Keratinocyte (primary cell): ENCODE results near the gene RWDD1. TPM values are rescaled to one million over a fixed set of nuclear protein-coding genes. Genes with fewer than 3 reads are reported as not detected.

Source experiments
- DNase-seq: peaks from one replicate; pipeline ENCODE4 v3.0.0-alpha.2; 2011; ENCODE audit warnings: low read depth, missing footprints, low spot score
- FAIRE-seq: peaks from 2 replicates; lab custom pipeline; 2011; peaks lifted over from hg19 to GRCh38; lab: Jason Lieb, UNC
- H2AFZ ChIP-seq: 2 replicates; pipeline ENCODE4 v1.6.0; 2012; ENCODE audit warnings: low read length, control low read depth, inconsistent platforms; ENCODE audit not compliant: control insufficient read depth
- H3K27ac ChIP-seq: 2 replicates; pipeline ENCODE4 v1.5.1; 2011; ENCODE audit warnings: low read length; ENCODE audit not compliant: control insufficient read depth, insufficient read depth
- H3K27me3 ChIP-seq: 3 replicates; pipeline ENCODE4 v1.6.0; 2011; ENCODE audit warnings: low read length; ENCODE audit not compliant: control insufficient read depth, insufficient read depth; ENCODE audit errors: extremely low read depth
- H3K36me3 ChIP-seq, 2 experiments: 2 replicates in 1 of 2; 3 replicates in 1 of 2; pipeline ENCODE4 v1.5.1; 2011; ENCODE audit warnings: low read length in 2 of 2, mild to moderate bottlenecking in 1 of 2; ENCODE audit not compliant: control insufficient read depth in 2 of 2, insufficient read depth in 2 of 2; ENCODE audit errors: extremely low read depth in 1 of 2
- H3K4me1 ChIP-seq: 3 replicates; pipeline ENCODE4 v1.5.1; 2011; ENCODE audit warnings: low read length; ENCODE audit not compliant: control insufficient read depth, insufficient read depth; ENCODE audit errors: extremely low read depth
- H3K4me2 ChIP-seq: 3 replicates; pipeline ENCODE4 v1.6.0; 2011; ENCODE audit warnings: low read depth, low read length; ENCODE audit not compliant: control insufficient read depth, insufficient read depth; ENCODE audit errors: extremely low read depth
- H3K4me3 ChIP-seq, 3 experiments: fragments of 200-600 bp in 1 of 3; sonication (generic) in 1 of 3; 2 replicates in 2 of 3; 3 replicates in 1 of 3; pipeline ENCODE4 v1.5.1; 2011 to 2016; ENCODE audit warnings: low read length in 3 of 3, mild to moderate bottlenecking in 3 of 3, control low read depth in 2 of 3, inconsistent platforms in 1 of 3, low read depth in 1 of 3, mixed read lengths in 1 of 3, mixed run types in 1 of 3, moderate library complexity in 1 of 3; ENCODE audit not compliant: control insufficient read depth in 2 of 3, insufficient read depth in 2 of 3; ENCODE audit errors: extremely low read depth in 1 of 3
- H3K79me2 ChIP-seq: 2 replicates; pipeline ENCODE4 v1.6.0; 2012; ENCODE audit warnings: low read length; ENCODE audit not compliant: control insufficient read depth, insufficient read depth
- H3K9ac ChIP-seq: 3 replicates; pipeline ENCODE4 v1.6.0; 2011; ENCODE audit warnings: low read length; ENCODE audit not compliant: control insufficient read depth, insufficient read depth; ENCODE audit errors: extremely low read depth
- H3K9me1 ChIP-seq: 3 replicates; pipeline ENCODE4 v1.6.0; 2011; ENCODE audit warnings: low read length; ENCODE audit not compliant: control insufficient read depth, insufficient read depth; ENCODE audit errors: extremely low read depth
- H3K9me3 ChIP-seq: 2 replicates; pipeline ENCODE4 v1.5.1; 2012; ENCODE audit warnings: low read depth, low read length; ENCODE audit not compliant: control insufficient read depth
- H4K20me1 ChIP-seq: 3 replicates; pipeline ENCODE4 v1.6.0; 2011; ENCODE audit warnings: low read length; ENCODE audit not compliant: control insufficient read depth, insufficient read depth; ENCODE audit errors: extremely low read depth
- CTCF ChIP-seq, 3 experiments: IDR thresholded peaks in 1 of 3; conservative IDR thresholded peaks in 1 of 3; optimal IDR thresholded peaks in 1 of 3; 2 replicates in 2 of 3; 3 replicates in 1 of 3; pipeline versions ENCODE3 to v1.5.1; 2011; ENCODE audit warnings: low read length in 3 of 3, mild to moderate bottlenecking in 3 of 3, moderate library complexity in 2 of 3, control low read depth in 1 of 3, inconsistent platforms in 1 of 3; ENCODE audit not compliant: insufficient read depth in 2 of 3; ENCODE audit errors: extremely low read depth in 1 of 3
- EZH2 ChIP-seq: IDR thresholded peaks from one replicate; pipeline ENCODE4 v1.6.1; 2012; ENCODE audit warnings: inconsistent platforms, mild to moderate bottlenecking, low read length, moderate library complexity
- dilution Hi-C: fragments of 300-500 bp; cut with MboI; formaldehyde crosslinking; loops from one replicate; pipeline ENCODE4 v1.7.0; 2020; ENCODE audit warnings: low sequenced_read_pairs; ENCODE audit not compliant: extremely low pct_ligation_motif_present
- polyA plus RNA-seq, 5 experiments: library from polyadenylated mRNA; depleted of rRNA in 3 of 5; stranded (reverse) in 3 of 5; stranded (forward) in 1 of 5; unstranded in 1 of 5; fragments of >200 nt; gene quantifications; 1 replicate in 1 of 5; 2 replicates in 3 of 5; 3 replicates in 1 of 5; pipeline versions ENCODE4 v1.2.1 to v1.2.3, GENCODE V29; 2011 to 2012; ENCODE audit warnings: missing spikeins in 2 of 5, low read depth in 1 of 5, low replicate concordance in 1 of 5

RWDD1 gene
- polyA plus RNA-seq, 1 donor (not counting 4 experiments of a cell fraction or from before 2014, with no cell fraction given): 61.7 TPM

GRCh38 chr6:116572162-116572561 lies 858 bp downstream of the RWDD1 start:
- Histone ChIP-seq H3K36me3 (peaks cover 4 to 6% of the 10 kb centered on the region in 2 experiments), H3K27ac (peak overlapping the region; percentile 90), H3K4me1 (peaks cover 16% of the 10 kb centered on the region), H3K9ac (peak overlapping the region; percentile 97), H3K79me2 (peaks cover 64% of the 10 kb centered on the region), H2AFZ (peak overlapping the region; percentile 89), H4K20me1 (peaks cover 3% of the 10 kb centered on the region), H3K27me3 (no peaks in the 10 kb centered on the region), H3K9me1 (no peaks in the 10 kb centered on the region), H3K4me3 (peak overlapping the region; percentile 86 to 100 (median 98)), H3K4me2 (peak overlapping the region; percentile 97), H3K9me3 (no peaks in the 10 kb centered on the region)
- TF ChIP-seq EZH2 (no peak), CTCF (optimal IDR thresholded peaks at IDR 0.05 in 1 of 3, IDR thresholded peaks at IDR 0.05 in 1 of 3, conservative IDR thresholded peaks at IDR 0.05 in 1 of 3; ENCODE audit: extremely low read depth in 1 of 3, insufficient read depth in 2 of 3, low read length in 3 of 3) (no peak)
- FAIRE-seq (no peak), DNase-seq (no peak)
- dilution Hi-C loops: no loop called here

DNA sequence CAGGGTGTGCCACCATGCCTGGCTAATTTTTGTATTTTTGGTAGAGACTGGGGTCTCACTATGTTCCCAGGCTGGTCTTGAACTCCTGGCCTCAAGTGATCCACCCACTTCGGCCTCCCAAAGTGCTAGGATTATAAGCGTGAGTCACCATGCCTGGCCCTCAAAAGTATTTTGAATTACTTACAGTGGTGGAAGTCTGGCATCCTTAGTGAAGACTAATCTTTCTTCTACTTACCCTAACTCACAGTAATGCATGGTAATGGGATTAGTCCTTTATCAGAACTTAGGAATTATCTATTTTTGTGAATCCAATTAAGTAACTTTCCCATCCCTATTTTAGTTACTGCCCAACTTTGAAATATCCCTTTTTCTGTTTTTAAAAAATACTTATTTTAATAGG lies 3.9 kb downstream of the RWDD1 start:
- no peak for FAIRE-seq
- dilution Hi-C loops: no loop called here
- no peak overlapping the region for H3K27ac ChIP-seq

More for the DNA sequence above, 3.9 kb downstream of the RWDD1 start:
- H3K9ac ChIP-seq: no peak overlapping the region
- H3K79me2 ChIP-seq: peaks cover 85% of the 10 kb centered on the region
- no peak for DNase-seq
- peaks cover 3% of the 10 kb centered on the region for H3K4me1 ChIP-seq
- H3K9me3 ChIP-seq: no peaks in the 10 kb centered on the region
- H3K27me3 ChIP-seq: no peaks in the 10 kb centered on the region
- no peak overlapping the region for H3K4me2 ChIP-seq
- peaks cover 4 to 6% of the 10 kb centered on the region in 2 experiments for H3K36me3 ChIP-seq
- peaks cover 3% of the 10 kb centered on the region for H4K20me1 ChIP-seq
- H3K9me1 ChIP-seq: no peaks in the 10 kb centered on the region
- no peak overlapping the region for H2AFZ ChIP-seq
- no peak overlapping the region for H3K4me3 ChIP-seq
- no peak for TF ChIP-seq CTCF (optimal IDR thresholded peaks at IDR 0.05 in 1 of 3, IDR thresholded peaks at IDR 0.05 in 1 of 3, conservative IDR thresholded peaks at IDR 0.05 in 1 of 3; ENCODE audit: extremely low read depth in 1 of 3, insufficient read depth in 2 of 3, low read length in 3 of 3)
- TF ChIP-seq EZH2: no peak
